HG03342 (cell line): ENCODE results near the gene TSHZ2.
"Not testable (repeated sequence)": the region's sequence is repeated elsewhere in the genome, so short reads cannot be mapped to it uniquely, and the experiment has no call there.

Experiments
- ATAC-seq: cut with Tn5 transposase; IDR thresholded peaks from one replicate; pipeline ENCODE4 v1.9.1; 2021; ENCODE audit warnings: mild to moderate bottlenecking, moderate library complexity; ENCODE audit not compliant: unreplicated experiment

Gene TSHZ2

GRCh38 chr20:53521421-53521820, 549.3 kb downstream of the TSHZ2 start:
- not testable (repeated sequence) for ATAC-seq

- no peak for ATAC-seq
Measured at GRCh38 chr20:53522026-53522425, 549.9 kb downstream of the TSHZ2 start.

GRCh38 chr20:53522696-53523095, 550.5 kb downstream of the TSHZ2 start:
- ATAC-seq: no peak

GRCh38 chr20:53523615-53524014, 551.5 kb downstream of the TSHZ2 start:
- not testable (repeated sequence) for ATAC-seq

- no peak for ATAC-seq
Measured at GRCh38 chr20:53524589-53525312, 552.6 kb downstream of the TSHZ2 start.

- no peak for ATAC-seq
Measured at GRCh38 chr20:53527196-53527595, 555.0 kb downstream of the TSHZ2 start.

GRCh38 chr20:53529658-53530057, 557.5 kb downstream of the TSHZ2 start:
- ATAC-seq: no peak

- no peak for ATAC-seq
Measured at GRCh38 chr20:53530440-53530839, 558.3 kb downstream of the TSHZ2 start.

- not testable (repeated sequence) for ATAC-seq
Measured at GRCh38 chr20:53532654-53533312, 560.6 kb downstream of the TSHZ2 start.

GRCh38 chr20:53533500-53533899, 561.3 kb downstream of the TSHZ2 start:
- ATAC-seq: no peak

- no peak for ATAC-seq
Measured at GRCh38 chr20:53534037-53534436, 561.9 kb downstream of the TSHZ2 start.

- no peak for ATAC-seq
Measured at GRCh38 chr20:53535878-53536277, 563.7 kb downstream of the TSHZ2 start.

GRCh38 chr20:53536382-53536781, 564.2 kb downstream of the TSHZ2 start:
- not testable (repeated sequence) for ATAC-seq

GRCh38 chr20:53539516-53539915, 567.4 kb downstream of the TSHZ2 start:
- ATAC-seq: no peak
